Ishikawa (cell line): Measurements from ENCODE around the gene NABP2.
A peak's percentile ranks its signal among the peaks of the same experiment; 100 is the strongest.

Experiments
- CEBPB ChIP-seq: IDR thresholded peaks from 2 replicates; pipeline ENCODE4 v1.6.1; 2012
- CREB1 ChIP-seq: IDR thresholded peaks from 2 replicates; pipeline ENCODE4 v1.6.1; 2012; ENCODE audit warnings: low read depth
- EGR1 ChIP-seq: IDR thresholded peaks from 2 replicates; pipeline ENCODE4 v1.6.1; 2012
- EP300 ChIP-seq: IDR thresholded peaks from 2 replicates; pipeline ENCODE4 v1.6.1; 2012; ENCODE audit warnings: borderline replicate concordance
- FOXM1 ChIP-seq: IDR thresholded peaks from 2 replicates; pipeline ENCODE4 v1.6.1; 2012; ENCODE audit warnings: low read depth, borderline replicate concordance
- NFIC ChIP-seq: IDR thresholded peaks from 2 replicates; pipeline ENCODE4 v1.6.1; 2012
- RAD21 ChIP-seq: IDR thresholded peaks from 2 replicates; pipeline ENCODE4 v1.6.1; 2012; ENCODE audit warnings: low read depth
- TAF1 ChIP-seq: IDR thresholded peaks from 2 replicates; pipeline ENCODE4 v1.6.1; 2012; ENCODE audit warnings: low read depth, mild to moderate bottlenecking
- TCF12 ChIP-seq: IDR thresholded peaks from 2 replicates; pipeline ENCODE4 v1.6.1; 2012; ENCODE audit warnings: low read depth
- TEAD4 ChIP-seq: IDR thresholded peaks from 2 replicates; pipeline ENCODE4 v1.6.1; 2012
- YY1 ChIP-seq: IDR thresholded peaks from 2 replicates; pipeline ENCODE4 v1.6.1; 2012; ENCODE audit warnings: low read depth
- ZBTB7A ChIP-seq: IDR thresholded peaks from 2 replicates; pipeline ENCODE4 v1.6.1; 2012; ENCODE audit warnings: low read depth
- TF ChIP-seq, protein P1 (sequence below): IDR thresholded peaks from 2 replicates; pipeline ENCODE4 v1.6.1; 2012
- TF ChIP-seq, protein P2 (sequence below): IDR thresholded peaks from 2 replicates; pipeline ENCODE4 v1.6.1; 2012
- TF ChIP-seq, protein P3 (sequence below): IDR thresholded peaks from 2 replicates; pipeline ENCODE4 v1.6.1; 2012; ENCODE audit warnings: low read depth, mild to moderate bottlenecking

NABP2 gene

DNA sequence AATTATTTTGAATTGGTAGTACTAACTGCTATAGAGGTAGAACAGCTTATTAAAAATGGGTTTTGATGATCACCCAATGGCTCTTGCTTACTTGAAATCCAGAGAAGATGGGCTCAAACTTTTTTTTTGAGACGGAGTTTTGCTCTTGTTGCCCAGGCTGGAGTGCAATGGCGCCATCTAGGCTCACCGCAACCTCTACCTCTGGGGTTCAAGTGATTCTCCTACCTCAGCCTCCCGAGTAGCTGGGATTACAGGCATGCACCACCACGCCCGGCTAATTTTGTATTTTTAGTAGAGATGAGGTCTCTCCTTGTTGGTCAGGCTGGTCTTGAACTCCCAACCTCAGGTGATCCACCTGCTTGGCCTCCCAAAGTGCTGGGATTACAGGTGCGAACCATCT is 38.8 kb downstream of the NABP2 start:
- TF ChIP-seq RAD21, result peak; percentile 15; the same call in 1 of the 2 replicates

DNA sequence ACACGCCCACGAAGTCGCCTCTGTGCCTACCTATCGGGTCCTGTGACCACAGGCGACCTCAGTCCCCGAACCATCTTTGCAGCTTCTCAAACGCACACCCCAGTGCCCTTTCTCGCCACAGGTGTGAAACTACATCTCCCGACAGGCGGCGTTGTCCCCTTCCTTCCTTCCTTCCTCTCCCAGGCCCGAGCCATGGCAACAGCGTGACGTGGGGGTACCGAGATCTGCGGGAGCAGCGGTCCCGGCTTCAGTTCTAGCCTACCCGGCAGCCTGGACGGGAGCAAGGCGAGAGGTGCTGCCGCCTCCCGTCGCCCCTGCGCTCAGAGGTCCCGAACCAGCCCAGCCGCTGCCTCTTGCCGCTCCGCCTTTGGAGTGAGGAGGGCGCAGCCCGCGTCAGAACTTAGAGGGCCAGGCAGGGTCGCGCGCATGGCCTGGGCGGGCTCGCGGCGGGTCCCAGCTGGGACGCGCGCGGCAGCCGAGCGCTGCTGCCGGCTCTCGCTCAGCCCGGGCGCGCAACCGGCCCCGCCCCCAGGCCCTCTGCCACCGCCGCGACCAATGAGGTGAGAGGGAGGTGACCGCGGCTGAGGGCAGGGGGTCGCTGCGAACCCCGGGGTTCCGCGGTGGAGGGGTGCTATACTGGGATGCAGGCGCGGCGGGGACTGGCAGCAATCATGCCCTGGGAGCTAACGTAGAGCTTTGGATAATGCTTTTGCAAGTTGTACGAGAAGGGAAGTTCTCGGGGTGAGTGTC is 42.7 kb downstream of the NABP2 start, which contains the start of gene COQ10A:
TSS of gene COQ10A (plus strand) at position 250 of the 750 bp plus-strand sequence. CDS start at position 427, 177 bp downstream.
- TF ChIP-seq NFIC (no peak; the same call in 1 of the 2 replicates), CREB1 (peak; percentile 53), EP300 (peak; percentile 8; the same call in 1 of the 2 replicates), FOXM1 (no peak), TCF12 (peak; percentile 49), YY1 (0 out of 2 replicates have a peak, but pooled peaks have one; percentile 18), CEBPB (no peak), RAD21 (peak; percentile 35; the same call in 1 of the 2 replicates), EGR1 (no peak), TEAD4 (no peak), TAF1 (peak; percentile 85), ZBTB7A (peak; percentile 99)
- TF ChIP-seq, protein P1, sequence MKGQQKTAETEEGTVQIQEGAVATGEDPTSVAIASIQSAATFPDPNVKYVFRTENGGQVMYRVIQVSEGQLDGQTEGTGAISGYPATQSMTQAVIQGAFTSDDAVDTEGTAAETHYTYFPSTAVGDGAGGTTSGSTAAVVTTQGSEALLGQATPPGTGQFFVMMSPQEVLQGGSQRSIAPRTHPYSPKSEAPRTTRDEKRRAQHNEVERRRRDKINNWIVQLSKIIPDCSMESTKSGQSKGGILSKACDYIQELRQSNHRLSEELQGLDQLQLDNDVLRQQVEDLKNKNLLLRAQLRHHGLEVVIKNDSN, result no peak; the same call in 1 of the 2 replicates
- TF ChIP-seq, protein P2, sequence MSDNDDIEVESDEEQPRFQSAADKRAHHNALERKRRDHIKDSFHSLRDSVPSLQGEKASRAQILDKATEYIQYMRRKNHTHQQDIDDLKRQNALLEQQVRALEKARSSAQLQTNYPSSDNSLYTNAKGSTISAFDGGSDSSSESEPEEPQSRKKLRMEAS, result peak; percentile 84
- TF ChIP-seq, protein P3, sequence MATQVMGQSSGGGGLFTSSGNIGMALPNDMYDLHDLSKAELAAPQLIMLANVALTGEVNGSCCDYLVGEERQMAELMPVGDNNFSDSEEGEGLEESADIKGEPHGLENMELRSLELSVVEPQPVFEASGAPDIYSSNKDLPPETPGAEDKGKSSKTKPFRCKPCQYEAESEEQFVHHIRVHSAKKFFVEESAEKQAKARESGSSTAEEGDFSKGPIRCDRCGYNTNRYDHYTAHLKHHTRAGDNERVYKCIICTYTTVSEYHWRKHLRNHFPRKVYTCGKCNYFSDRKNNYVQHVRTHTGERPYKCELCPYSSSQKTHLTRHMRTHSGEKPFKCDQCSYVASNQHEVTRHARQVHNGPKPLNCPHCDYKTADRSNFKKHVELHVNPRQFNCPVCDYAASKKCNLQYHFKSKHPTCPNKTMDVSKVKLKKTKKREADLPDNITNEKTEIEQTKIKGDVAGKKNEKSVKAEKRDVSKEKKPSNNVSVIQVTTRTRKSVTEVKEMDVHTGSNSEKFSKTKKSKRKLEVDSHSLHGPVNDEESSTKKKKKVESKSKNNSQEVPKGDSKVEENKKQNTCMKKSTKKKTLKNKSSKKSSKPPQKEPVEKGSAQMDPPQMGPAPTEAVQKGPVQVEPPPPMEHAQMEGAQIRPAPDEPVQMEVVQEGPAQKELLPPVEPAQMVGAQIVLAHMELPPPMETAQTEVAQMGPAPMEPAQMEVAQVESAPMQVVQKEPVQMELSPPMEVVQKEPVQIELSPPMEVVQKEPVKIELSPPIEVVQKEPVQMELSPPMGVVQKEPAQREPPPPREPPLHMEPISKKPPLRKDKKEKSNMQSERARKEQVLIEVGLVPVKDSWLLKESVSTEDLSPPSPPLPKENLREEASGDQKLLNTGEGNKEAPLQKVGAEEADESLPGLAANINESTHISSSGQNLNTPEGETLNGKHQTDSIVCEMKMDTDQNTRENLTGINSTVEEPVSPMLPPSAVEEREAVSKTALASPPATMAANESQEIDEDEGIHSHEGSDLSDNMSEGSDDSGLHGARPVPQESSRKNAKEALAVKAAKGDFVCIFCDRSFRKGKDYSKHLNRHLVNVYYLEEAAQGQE, result no peak

DNA sequence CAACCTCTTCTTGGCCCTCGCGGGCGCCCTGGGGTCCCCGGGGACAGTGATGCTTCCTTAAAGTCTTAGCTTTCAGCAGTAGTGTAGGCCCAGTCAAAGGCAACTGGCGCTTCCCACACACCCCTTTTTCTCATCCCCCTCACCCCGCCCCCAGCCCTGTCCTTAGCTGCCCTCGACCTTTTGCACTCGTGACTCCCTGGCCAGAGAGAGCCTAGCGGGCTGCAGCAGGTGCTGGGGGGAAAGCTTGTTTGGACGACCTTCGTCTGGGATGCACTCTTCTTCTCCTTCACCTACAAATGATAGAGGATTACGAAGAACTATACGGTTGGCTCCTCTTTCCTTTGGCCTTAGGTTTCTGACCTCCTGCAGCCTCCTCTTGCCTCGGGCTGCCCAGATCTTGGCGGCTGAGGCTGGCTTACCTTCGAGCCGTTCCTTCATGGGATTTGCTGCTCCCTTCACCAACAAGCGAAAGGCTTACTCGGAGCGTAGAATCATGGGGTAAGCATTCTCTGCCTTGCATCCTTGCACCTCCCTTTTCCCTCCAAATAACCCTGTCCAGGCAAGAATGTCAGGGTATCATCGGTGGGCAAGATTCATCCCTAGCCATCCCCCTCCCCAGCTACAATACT is 43.4 kb downstream of the NABP2 start:
- no peak for TF ChIP-seq FOXM1
- no peak for TF ChIP-seq RAD21
- no peak for TF ChIP-seq NFIC
- TF ChIP-seq, protein P1, result no peak
- TF ChIP-seq, protein P3, result no peak
- no peak; the same call in 1 of the 2 replicates for TF ChIP-seq EP300
- no peak for TF ChIP-seq CREB1
- TF ChIP-seq YY1, result no peak
- no peak for TF ChIP-seq ZBTB7A
- TF ChIP-seq TEAD4, result no peak
- TF ChIP-seq, protein P2, result no peak
- no peak for TF ChIP-seq TAF1
- no peak for TF ChIP-seq EGR1
- no peak for TF ChIP-seq TCF12
- TF ChIP-seq CEBPB, result no peak

DNA sequence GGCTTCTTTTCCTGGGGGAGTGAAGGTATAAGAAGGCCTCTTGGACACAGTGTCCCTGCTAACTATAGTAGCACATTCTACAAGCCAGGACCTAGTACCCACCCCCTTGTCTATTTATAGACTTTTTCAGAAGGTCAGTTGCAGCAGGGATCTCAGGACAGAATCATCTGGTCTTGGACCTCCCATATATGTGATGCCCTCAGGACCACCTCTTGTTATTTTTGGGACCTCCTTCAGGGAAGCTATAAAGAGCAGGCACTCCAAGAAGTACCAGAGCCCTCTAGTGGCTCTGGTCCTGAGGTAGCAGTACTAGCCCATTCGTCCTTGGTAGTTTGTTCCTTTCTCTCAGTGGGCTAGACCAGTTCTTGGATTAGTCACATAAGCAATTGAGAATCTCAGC is 46.9 kb downstream of the NABP2 start:
- TF ChIP-seq ZBTB7A (no peak), RAD21 (peak; percentile 23; the same call in 1 of the 2 replicates)

DNA sequence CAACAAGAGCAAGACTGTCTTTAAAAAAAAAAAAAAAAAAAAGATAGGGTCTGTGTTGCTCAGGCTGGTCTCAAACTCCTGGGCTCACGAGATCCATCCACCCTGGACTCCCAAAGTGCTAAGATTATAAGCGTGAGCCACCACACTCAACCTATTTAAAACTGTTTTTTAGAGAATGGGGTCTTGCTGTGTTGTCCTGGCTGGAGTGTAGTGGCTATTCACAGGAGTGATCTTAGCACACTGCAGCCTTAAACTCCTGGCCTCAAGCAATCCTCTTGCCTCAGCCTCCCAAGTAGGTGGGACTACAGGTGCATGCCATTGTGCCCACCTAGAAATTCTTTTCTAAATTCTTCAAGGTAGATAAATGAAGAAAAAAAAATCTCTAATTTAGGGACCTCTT is 50.2 kb downstream of the NABP2 start:
- TF ChIP-seq CEBPB (no peak), EGR1 (no peak), FOXM1 (no peak), TEAD4 (no peak), TAF1 (no peak), NFIC (no peak)
- TF ChIP-seq, protein P1, result no peak
- TF ChIP-seq, protein P2, result no peak
- TF ChIP-seq, protein P3, result no peak
